Fibroblast of skin of left quadriceps (primary cell): Measurements from ENCODE around the gene CDC42BPG.

Experiments used
- DNase-seq, 2 experiments: peaks; one replicate each; pipeline ENCODE4 v3.0.0-alpha.2; 2013; ENCODE audit warnings: low read depth in 2 of 2

The CDC42BPG gene

DNA sequence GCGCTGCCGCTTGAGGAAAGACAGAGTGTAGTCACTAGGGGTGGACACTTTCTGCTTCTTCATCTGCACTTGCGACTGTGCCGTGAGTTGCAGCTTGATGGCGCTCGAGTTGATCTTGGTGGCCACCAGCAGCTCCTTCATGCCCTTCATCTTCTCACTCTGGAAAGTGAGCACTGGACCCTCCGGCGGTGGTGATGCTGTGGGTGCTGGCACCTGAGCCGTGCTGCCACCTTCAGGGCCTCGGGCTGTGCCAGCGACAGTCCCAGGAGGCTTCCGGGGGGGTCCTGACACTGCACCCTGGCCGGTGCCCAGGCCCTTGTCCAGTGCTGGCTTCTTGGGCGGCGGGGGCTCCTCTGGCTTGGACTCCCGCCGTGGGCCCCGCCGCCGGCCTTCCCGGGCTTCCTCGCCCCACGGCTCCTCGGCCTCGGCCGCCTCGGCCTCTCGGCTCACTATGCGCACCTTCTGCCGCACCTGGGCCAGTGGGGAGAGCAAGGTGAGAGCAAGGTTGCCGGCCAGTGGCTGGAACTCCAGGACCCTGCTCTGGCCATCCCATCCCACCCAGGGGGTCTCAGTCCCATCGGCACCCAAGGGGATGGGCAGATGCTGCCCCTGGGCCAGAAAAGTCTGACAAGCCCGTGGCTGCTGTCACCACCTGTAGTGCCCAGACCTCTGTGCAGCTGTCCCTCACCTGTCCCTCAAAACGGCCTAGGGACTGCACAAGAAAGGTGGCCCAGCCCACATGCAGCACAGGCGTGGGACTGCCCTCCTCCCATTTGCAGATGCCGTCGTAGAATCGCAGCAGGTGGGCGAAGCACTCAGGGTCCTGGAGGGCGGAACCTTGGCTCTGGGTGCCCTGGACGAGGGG is 39.9 kb downstream of the CDC42BPG start:
- no peak for DNase-seq

DNA sequence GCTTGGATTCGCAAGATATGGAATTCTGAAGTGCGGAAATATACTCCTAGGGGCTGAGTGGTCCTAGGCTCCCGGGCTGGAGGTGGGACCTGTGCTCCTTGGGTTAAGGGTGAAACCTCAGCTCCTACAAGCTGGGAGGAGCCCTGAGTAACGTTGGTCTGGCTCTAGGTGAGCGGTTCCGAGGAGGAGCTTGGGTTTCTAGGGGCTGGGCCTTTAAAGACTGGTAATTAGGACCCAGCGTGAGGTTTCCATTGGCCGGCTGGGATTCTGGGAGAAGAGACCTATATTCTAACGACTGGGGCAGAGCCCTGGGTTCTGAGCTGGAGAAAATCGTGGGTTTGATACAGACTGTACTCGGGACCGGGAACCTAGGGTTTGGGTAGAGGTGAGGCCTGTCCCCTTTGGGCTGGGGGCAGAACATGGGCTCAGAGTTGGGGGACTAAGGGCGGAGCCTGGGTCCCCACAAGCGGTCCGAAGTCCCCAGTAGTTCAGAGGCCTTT is 40.6 kb downstream of the CDC42BPG start:
- no peak for DNase-seq

DNA sequence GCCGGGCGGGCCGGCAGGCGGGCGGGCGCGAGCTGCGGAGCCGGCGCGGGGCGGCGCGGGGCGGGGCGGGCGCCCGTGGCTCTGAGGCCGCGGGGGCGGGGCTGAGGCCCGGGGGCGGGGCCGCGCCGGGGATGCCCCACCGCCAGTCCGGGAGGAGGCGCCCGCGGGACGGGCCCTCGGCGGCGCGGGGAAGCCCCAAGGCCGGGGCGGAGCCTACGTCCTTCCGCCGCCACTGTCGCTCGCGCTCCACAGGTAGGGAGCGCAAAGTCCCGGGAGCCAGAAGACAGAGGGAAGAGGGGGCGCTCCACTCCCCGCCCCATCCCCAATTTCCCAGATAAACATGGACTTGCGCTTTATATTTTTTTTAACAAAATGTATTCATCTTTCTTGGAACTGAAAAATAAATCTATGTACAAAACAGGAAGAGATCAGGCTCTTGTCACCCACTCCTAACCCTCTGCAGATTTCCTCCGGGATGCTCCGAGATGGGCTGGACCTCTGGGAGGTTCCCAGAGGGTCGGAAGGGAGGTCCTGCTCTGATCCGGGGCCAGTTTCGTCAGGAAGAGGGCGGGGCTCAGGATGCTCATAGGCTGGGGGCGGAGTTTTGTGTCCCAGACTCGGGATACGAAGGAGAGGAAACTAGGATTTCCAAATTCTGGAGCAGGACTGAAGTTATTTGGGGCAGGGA is 41.2 kb downstream of the CDC42BPG start, which contains the start of gene MAP4K2:
Gene MAP4K2, minus strand, starts transcription at position 57 of the 688 bp plus-strand sequence. CDS start 65 bp downstream, outside the sequence.
- DNase-seq: peak; percentile 60 to 63

DNA sequence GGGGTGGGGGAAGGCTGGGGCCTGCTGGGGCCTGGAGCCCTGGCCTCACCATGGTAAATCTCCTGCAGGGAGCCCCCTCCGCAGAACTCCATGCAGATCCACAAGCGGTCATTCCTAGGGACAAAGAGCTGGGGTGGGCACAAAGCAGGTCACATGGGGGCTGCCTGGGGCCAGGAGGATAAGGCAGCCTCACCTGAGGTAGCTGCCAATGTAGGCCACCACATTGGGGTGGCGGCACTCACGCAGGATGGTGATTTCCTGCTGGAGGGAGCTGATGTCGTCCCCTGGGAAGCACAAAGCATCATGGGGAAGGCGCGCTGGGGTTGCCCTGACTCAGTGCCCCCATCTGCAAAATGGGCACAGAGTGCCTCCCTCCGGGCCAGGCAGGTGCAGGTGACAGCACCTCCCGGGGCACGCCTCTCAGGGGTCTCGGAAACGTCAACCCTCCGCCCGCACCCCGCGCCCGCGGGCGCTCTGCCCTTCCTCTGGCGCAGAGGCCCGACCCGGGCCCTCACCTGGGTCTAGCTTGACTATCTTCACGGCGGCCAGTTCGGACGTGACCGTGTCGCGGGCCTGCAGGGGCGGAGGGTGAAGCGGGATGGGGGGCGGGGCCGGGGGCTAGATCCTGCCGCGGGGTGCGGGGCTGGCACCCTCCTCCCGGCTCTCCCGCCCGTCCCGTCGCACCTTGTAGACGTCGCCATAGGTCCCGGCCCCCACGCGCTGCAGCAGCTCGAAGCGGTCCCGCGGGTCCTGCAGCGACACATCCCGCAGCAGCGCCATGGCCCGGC is 41.9 kb downstream of the CDC42BPG start:
- DNase-seq: no peak

DNA sequence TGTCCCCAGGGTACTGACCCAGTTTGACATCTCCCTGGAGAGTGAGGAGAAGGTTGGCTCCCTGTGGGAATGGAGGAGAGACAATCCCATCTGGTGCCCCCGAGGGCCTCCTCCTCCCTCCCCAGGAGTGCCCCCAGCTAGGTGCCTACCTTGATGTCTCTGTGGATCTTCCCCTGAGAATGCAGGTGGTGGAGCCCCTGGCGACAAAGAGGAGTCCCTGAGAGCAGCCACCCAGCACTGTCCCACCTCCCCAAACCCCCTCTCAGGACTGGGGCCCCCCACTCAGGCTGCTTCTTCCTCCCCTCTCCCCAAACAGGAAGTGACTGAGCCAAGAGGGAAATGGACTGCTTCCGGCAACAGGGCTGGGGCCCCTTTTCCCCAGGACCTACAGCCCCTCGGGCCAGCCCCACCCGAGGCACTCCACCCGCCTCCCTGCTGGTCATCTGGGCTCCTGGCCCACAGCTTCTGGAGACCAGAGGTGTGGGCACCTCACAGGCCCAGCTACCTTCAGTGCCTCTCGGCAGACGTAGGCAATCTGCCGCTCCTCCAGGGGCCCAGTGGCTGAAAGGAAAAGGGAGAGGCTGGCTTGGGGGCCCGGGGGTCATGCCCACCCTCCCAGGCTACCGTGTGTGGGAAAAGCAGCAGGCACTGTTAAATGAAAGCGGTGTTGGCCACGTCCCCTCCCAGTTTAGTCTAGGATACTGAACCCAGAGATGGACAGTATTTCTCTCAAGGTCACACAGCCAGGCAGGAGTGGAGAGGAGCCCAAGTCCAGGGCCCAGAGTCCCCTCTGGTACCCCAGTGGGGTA is 42.7 kb downstream of the CDC42BPG start:
- no peak for DNase-seq

DNA sequence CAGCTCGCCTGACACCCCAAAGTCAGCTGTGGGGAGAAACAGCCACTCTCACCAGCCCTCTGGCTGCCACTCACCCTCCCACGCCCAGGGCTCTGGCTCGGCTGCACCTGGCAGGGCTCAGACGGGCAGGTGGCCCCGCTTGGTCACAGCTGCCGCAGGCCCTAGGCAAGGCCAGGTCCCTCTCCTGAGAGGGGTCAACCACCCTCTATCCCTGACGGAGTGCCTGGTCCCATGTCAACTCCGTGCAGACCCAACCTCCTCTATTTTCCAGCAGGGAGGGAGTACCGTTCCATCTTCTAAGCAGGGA is 43.3 kb downstream of the CDC42BPG start:
- no peak for DNase-seq

DNA sequence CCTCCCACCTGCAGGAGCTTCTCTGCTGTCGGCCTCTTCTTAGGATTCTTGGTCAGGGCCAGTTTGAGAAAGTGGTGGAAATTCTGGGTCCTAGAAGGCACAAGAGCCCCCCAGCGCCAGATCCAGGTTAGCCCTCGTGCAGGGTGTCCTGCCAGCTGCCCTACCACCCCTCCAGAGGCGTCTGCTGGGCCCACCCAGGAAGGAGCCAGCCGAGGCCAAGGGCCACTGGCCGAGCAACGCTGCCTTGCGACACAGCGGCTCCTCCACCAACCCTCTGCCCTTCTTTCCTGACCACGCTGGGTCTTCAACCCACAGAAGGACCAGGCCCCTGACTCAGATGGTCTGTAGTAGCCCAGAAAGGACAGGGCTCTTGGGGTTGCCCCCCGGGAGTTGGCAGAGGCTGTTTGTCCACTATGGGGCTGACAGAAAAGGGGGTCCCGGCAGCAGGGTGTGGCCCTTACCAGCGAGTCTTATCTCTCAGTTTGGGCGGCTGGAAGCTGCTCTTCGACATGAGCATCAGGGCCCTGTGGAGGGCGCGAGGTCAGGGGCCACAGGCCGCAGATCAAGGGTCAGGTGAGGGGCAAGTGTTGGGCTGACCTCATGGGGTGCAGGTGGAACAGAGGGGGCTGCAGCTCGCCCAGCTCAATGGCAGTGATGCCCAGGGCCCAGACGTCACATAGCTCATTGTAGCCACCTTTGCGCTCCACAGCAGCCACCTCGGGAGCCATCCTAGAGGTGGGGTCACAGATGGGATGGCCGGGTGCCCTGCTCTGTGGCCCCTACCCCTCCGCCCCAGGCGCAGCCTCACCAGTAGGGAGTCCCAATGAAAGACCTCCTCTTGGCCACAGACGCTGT is 43.9 kb downstream of the CDC42BPG start:
- no peak for DNase-seq

DNA sequence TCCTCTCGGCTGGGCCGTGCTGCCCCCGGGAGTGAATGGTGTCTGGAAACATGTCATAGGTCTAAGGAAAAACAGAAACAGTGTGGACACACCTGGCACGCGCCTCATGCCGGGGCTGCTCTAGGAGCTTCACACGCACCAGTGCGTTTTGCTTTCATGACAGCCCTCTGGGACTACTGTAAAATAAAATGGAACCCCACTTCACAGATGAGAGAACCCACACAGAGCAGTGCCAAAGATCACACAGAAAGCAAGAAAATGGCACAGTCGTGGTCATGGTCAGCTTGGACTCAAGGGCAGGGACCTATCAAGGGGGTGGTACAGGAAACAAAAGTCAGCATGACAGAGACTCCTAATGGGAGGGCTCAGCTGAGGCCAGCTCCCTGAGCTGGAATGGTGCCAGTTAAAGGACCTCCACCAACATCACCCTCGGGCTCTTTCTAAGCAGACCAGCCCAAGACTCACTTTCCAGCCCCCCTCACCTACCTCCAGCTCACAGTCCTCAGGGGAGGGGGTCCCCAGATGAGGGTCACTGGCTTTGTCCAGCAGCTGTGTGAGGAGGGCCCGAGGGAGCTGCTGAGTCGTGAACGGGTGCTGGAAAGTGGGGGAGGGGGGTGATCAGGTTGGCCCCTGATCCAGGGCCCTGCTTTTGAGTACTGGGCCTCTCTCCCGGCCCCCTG is 44.7 kb downstream of the CDC42BPG start:
- no peak for DNase-seq

DNA sequence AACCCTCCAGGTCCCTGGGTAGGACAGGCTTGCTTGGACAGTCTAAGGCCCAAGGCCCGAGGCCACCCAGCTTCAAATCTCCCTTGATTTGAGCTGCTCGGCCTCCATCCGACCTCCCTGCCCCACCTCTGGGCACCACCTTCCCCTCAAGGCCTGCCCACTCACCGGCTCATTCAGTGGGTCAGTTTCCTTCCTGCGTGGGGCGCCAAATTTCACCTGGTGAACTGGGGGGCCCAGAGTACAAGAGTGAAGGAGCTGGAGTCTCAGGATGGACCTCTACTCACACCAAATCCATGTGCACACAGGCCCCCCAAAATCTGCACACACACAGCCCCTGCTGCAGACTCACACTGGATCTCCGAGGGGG is 45.2 kb downstream of the CDC42BPG start:
- no peak for DNase-seq

DNA sequence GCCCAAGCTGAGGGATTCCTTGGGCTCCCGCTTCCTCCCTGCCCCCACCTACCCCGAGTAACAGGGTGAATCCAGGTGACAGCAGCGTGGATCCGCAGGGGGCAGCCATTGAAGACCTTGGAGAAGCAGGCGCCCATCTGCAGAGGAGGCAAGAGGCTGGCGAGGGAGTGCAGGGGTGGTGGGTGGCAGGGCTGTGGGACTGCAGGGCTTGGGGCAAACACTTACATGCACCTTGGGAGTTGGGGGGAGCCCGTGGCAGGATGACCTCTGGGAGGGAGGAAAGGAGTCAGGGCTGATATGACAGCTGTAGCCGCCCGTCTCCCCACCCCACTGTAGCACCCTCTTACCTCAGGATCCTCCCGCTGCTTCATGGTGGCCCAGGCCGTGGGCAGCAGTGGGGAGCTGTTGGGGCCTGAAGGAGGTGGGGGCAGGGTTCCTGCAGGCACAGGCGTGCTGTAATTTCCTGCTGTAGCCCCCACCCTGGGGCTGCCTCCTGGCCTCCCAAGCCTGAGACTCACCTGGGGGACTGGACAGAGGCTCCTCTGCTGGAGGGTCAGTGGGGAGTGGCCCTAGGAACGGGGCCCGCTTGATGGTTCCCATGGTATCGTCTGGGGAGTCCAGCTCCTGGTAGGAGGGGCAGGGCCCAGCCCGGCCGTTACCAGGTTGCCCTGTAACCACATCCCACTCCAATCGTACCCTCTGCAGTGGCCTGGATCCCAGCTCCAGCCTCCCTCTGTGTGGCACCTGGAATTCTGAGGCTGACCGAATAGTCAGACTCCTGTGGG is 47.5 kb downstream of the CDC42BPG start:
- DNase-seq: no peak

DNA sequence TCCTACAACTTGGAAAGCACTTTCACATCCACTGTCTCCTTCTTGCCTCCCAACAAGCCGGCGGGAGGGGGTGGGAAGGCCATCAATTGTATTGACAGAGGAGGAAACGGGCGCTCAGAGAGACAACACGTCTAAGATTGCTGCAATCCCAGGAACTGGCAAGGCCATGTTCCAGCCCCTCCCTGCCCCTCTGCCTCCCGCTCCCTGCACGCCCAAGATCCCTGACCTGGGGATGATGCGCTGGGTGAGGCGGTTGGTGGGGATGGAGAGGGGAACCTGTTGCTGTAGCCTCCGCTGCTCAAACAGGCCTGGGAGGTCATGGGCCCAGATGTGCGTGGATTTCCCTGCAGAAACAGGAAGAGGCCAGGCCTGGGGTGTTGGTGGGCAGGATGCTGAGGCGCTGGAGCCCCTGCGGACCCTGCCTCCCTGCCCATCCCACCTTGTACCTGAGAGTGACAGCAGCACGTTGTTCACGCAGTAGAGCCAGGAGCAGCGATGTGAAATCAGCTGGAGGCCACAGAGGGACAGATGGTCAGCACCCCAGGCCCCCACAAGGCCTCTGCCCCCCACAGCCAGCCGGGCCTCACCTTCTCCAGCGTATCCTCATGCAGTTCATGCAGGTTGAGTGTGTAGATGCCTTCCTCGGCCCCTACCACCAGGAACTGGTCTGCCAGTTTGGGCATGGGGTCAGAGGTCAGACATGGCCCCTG is 48.3 kb downstream of the CDC42BPG start:
- no peak for DNase-seq

DNA sequence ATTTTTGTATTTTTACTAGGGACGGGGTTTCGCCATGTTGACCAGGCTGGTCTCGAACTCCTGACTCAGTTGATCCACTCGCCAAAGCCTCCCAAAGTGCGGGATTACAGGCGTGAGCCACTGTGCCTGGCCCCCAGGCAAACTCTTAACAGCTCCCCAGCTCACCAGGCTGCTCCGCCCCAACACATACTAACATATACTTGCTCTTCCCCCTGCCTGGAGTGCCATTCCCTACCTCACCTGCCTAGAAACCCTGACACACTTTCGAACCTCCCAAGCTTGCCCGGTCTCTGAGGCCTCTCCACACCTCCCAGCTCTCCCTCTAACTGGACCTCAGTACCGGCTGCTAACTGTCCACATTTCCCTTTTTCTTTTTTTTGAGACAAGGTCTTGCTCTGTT is 49.9 kb downstream of the CDC42BPG start:
- DNase-seq: no peak

DNA sequence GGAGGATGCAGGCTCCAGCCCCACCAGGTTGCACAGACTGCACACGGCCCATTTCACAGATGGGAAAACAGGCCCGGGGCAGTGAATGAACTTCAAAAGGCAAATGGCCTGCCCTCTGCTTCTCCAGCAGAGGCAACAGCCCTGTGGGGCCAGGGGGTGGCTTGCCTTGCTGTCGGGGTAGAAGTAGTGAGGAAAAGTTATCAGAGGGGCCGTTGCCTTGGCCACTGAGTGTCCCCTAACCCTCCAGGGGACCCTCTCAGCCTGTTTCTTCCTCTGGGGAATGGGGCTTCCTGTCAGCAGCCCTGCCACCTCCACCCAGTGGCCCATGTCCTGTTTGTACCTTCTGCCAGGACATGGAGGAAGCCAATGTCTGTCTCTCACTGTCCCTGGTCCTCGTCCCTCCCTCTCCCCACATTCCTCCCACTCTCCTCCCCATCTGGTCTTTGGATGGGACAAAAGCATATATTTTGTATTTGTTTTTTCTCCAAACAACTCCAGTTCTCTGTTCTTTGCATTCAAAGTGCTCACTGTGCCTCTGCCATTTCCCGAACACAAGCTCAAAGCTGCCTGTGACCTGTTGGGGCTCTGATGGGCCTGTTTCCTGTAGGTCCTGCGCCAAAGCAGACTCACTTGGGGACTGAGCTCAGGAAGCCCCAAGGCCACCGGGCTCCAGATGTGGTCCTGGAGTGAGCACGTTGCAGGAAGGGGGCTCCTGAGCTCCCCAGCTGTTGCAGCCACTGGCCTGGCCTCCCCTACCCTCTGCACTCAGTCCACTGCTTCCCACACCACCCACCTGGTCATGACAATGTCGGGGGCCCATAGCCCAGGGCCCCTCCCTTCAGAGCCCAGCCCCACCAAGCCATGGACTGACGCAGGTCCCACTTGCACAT is 50.9 kb downstream of the CDC42BPG start:
- DNase-seq: no peak

DNA sequence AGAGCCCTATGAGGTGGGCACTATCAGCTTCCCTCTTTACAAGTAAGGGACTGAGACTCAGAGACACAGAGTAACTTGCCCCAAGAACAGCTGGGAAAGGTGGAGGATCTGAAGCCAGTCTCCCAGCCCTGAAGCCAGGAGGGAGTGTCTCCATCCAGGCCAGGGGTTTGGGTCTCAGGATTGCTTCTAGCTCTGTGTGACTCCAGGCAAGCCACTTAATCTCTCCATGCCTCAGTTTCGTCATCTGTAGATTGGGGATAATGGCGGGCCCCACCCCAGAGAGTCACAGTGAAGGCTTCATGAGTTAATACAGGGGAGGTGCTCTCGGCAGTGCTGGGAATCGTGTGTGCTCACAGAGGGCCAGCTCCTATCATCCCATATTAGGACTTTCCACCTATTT is 52.0 kb downstream of the CDC42BPG start:
- no peak for DNase-seq

DNA sequence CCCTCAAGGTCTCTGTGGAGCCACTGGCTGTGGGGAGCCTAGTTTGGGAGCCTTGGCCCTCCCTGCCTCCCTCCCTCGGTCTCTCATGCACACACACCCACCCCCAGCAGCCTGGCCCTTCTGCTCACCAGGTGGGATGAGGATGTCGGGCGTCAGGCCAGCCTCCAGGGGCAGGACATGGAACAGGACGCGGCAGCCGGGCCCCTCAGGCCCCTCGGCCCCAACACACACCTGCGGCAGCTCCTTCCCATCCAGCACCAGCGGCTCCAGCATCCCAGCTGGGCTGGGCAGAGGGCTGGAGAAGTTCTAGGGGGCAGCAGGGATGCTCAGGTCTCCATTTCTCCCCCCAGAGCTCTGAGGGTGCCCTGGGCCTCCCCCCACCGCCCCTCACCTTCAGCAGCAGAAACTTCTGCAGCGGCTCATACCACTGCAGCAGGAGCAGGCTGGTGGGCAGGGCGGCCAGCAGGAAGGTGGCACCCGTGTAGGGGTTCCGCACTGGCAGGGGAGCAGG is 52.6 kb downstream of the CDC42BPG start:
- DNase-seq: no peak

DNA sequence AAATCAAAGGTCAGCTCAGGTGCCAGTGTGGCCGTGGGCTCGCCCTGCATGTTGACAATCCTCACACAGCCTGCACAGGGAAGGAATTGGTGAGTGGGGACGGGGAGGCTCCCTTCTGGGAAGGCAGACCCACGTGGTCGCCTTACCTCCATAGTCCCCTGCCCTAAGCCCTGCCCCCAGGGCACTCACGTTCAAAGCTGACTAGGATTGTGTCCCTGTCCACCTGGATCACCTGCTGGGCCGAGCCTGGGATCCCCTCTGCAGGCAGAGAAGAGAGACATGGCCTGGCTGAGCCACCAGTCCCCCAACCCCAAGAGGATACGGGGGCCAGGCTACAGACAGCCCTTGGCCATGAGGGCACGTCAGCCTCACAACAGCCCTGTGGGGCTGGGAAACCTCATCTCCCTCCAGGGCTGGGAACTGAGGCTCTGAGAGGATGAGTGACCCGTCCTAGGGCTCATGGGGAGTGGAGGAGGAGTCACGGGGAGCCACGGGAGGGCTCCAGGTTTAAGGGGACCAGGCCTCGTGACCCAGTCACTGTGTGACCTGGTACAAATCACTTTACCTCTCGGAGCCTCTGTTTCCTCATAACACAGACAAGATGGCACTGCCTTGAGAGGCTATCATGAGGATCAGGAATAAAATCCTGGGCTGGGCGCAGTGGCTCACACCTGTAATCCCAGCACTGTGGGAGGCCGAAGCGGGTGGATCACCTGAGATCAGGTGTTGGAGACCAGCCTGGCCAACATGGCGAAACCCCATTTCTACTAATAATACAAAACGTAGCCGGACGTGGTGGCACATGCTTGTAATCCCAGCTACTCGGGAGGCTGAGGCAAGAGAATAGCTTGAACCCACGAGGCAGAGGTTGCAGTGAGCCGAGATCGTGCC is 54.0 kb downstream of the CDC42BPG start:
- DNase-seq: no peak
